ENCODE data around the gene MED12L.
"Not testable (repeated sequence)": the region's sequence is repeated elsewhere in the genome, so short reads cannot be mapped to it uniquely, and the experiment has no call there.

Gene MED12L

GRCh38 chr3:151085227-151085888 is at the start of gene MED12L:
MED12L (plus strand) TSS chr3:151085664; CDS start chr3:151086927, 1,263 bp downstream.
- peak; percentile 86 to 93 for DNase-seq

- DNase-seq, result peak in 1 of 2 experiments; percentile 38
Observed at GRCh38 chr3:151037746-151038477, 47.6 kb upstream of the MED12L start.

GRCh38 chr3:151044706-151045105 is 40.8 kb upstream of the MED12L start:
- no peak for DNase-seq

GRCh38 chr3:151047636-151048035 is 37.8 kb upstream of the MED12L start:
- no peak for DNase-seq

- no peak for DNase-seq
Observed at GRCh38 chr3:151051533-151051932, 33.9 kb upstream of the MED12L start.

- DNase-seq, result no peak
Observed at GRCh38 chr3:151052346-151052745, 33.1 kb upstream of the MED12L start.

- no peak for DNase-seq
Observed at GRCh38 chr3:151052756-151053155, 32.7 kb upstream of the MED12L start.

- DNase-seq, result no peak
Observed at GRCh38 chr3:151058740-151059139, 26.7 kb upstream of the MED12L start.

GRCh38 chr3:151062611-151063010 is 22.9 kb upstream of the MED12L start:
- no peak for DNase-seq

GRCh38 chr3:151067158-151067557 is 18.3 kb upstream of the MED12L start:
- peak in 1 of 2 experiments; percentile 25 for DNase-seq

GRCh38 chr3:151072842-151073241 is 12.6 kb upstream of the MED12L start:
- DNase-seq, result not testable (repeated sequence)

GRCh38 chr3:151074256-151074655 is 11.2 kb upstream of the MED12L start:
- DNase-seq, result no peak

- no peak for DNase-seq
Observed at GRCh38 chr3:151075869-151076562, 9.4 kb upstream of the MED12L start.

GRCh38 chr3:151076626-151077025 is 8.8 kb upstream of the MED12L start:
- no peak for DNase-seq

- not testable (repeated sequence) for DNase-seq
Observed at GRCh38 chr3:151081082-151081481, 4.4 kb upstream of the MED12L start.

- DNase-seq, result no peak
Observed at GRCh38 chr3:151082880-151083838, 2.3 kb upstream of the MED12L start.

GRCh38 chr3:151084893-151085226 is 604 bp upstream of the MED12L start:
- no peak for DNase-seq

- DNase-seq, result peak; percentile 48 to 69
Observed at GRCh38 chr3:151085889-151086483, 522 bp downstream of the MED12L start.

- DNase-seq, result peak; percentile 86 to 94
Observed at GRCh38 chr3:151086484-151087456, 1.3 kb downstream of the MED12L start.

GRCh38 chr3:151087648-151088047 is 2.2 kb downstream of the MED12L start:
- DNase-seq, result peak; percentile 60 to 80
